ENCODE data around the gene MYO9B. TPM values are rescaled to one million over a fixed set of nuclear protein-coding genes. Genes with fewer than 3 reads are reported as not detected.

MYO9B gene
- total RNA-seq, 2 experiments from 2014 or later = 280 to 356 TPM

DNA sequence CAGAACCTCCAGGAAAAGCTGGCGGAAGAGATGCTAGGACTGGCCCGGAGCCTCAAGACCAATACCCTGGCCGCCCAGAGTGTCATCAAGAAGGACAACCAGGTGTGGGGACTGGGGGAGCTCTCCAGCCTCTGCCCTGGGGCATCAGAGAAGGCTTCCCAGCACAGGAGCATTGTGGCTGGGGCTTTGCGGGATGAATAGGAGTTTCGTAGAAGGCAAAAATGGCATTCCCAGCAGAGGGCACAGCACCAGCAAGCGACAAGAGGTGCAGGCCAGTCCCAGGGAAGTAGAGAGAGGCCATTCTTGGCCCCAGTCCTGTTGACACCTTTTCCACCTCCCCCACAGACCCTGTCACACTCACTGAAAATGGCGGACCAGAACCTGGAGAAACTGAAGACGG is 143.7 kb downstream of the MYO9B start:
- DNase-seq (no peak), ATAC-seq (no peak)
- CTCF ChIA-PET = no interaction called here
- Mint-ChIP-seq H3K27ac (no peak overlapping the region), H3K36me3 (peaks cover 12% of the 10 kb centered on the region), H3K4me1 (peaks cover 14% of the 10 kb centered on the region), H3K27me3 (no peaks in the 10 kb centered on the region), H3K4me3 (no peak overlapping the region), H3K9me3 (ENCODE audit: low read depth) (no peaks in the 10 kb centered on the region)

DNA sequence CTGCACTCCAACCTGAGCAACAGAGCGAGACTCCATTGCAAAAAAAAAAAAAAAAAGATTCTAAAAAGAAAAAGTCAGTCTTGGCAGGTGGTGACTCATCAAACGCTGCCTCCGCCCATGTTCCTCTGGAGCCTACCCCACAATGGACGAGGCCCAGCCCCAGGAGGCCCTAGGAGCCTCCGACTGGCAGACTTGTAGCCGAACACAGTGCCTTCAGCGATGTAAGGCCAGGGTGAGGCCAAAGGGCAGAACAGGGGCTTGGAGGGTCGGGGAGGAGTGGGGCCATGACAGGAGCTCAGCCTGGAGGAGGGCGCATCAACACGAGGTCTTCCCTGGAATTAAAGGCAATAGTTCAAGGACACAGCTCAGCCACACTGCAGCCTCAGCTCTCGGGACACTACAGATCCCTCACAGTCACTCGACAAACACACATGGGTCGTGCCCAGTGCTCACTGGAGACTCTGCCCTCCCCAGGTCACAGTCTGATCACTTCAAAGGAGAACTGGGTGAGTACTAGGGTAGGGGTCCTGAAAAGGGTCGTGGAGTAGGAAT is 144.7 kb downstream of the MYO9B start:
- Mint-ChIP-seq H3K4me3 (no peak overlapping the region), H3K4me1 (peaks cover 7% of the 10 kb centered on the region), H3K9me3 (ENCODE audit: low read depth) (no peaks in the 10 kb centered on the region), H3K27me3 (no peaks in the 10 kb centered on the region), H3K36me3 (peaks cover 12% of the 10 kb centered on the region), H3K27ac (no peak overlapping the region)
- CTCF ChIA-PET = interaction anchor here (1.5 kb wide), 1 partner anchor 15 kb away, joined by 4 read pairs; no protein-coding TSS in a partner anchor
- DNase-seq (no peak), ATAC-seq (no peak)

DNA sequence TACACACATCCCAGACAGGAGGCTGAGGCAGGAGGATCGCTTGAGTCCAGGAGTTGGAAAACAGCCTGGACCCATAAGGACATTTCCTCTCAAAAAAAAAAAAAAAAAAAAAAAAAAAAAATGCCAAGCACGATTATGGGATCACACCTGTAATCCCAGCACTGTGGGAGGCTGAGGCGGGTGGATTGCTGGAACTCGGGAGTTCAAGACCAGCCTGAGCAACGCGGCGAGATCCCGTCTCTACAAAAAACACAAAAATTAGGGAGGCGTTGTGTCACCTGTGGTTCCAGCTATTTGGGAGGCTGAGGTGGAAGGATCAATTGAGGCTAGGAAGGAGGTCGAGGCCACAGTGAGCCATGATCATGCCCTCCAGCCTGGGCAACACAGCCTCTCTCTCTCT is 149.5 kb downstream of the MYO9B start:
- Mint-ChIP-seq H3K27me3 (no peaks in the 10 kb centered on the region), H3K36me3 (no peaks in the 10 kb centered on the region), H3K4me1 (peaks cover 11% of the 10 kb centered on the region), H3K4me3 (peak overlapping the region; percentile 39), H3K9me3 (ENCODE audit: low read depth) (no peaks in the 10 kb centered on the region), H3K27ac (no peak overlapping the region)
- ATAC-seq (no peak), DNase-seq (no peak)
- CTCF ChIA-PET = interaction anchor here (0.6 to 2.5 kb wide), 4 partner anchors 9 to 41 kb away, joined by 3 to 14 read pairs (median 6); partner anchors contain the start of gene USE1

DNA sequence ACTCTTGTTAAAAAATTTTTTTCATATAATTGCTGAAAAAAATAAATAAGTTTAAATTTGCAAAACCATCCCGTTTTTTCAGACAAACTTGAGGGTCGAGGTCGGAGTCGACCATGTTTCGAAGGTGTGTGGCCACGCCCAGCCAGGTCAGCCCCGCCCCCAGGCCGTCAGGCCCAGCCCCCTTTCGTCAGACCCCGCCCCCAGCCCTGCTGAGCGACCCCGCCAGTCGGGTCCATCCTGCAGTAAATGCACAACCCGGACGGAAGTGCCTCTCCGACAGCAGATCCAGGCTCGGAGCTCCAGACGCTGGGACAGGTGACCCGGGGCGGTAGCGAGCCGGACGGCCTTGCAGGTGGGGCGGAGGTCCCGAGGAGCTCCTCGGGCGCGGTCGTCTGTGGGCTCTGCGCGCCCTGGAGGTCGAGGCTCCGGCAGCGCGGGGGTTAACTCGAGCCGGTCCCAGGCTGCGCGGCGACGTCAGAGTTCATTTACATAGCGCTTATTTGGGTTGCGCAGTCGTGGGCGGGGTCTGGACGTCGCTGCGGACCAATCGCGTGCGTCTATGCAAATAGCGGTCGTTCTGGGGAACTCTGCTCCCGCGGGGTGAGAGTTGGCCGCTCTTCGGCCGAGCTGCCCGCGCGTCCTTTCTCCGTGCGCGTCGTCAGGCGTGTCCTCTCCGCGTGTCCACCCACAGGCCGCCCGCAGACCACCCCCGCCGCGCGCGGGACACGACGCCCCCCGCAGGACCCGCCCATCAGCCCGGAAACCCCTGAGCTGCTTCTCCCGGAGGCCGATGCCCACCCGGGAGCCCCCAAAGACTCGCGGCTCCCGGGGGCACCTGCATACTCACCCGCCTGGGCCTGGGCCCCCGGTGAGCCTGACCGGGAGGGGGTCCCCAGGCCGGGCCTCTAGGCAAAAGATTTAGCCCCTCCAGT is 150.7 kb downstream of the MYO9B start, which contains the start of gene OCEL1:
OCEL1 (plus strand) TSS at position 225 of the 932 bp plus-strand sequence; CDS start at position 247, 22 bp downstream.
- H3K4me3 Mint-ChIP-seq = peak within 1 kb of the TSS; percentile 91
- peaks cover 11% of the 10 kb centered on the region for H3K4me1 Mint-ChIP-seq
- H3K27ac Mint-ChIP-seq = peak within 1 kb of the TSS; percentile 99
- CTCF ChIA-PET = interaction anchor here (0.6 to 2.5 kb wide), 12 partner anchors 8 to 159 kb away, joined by 3 to 14 read pairs (median 4); partner anchors contain the start of genes BABAM1 and USE1
- ATAC-seq (peak; percentile 95), DNase-seq (peak; percentile 99)
- no peaks in the 10 kb centered on the region for H3K9me3 Mint-ChIP-seq (ENCODE audit: low read depth)
- no peaks in the 10 kb centered on the region for H3K27me3 Mint-ChIP-seq
- H3K36me3 Mint-ChIP-seq = no peaks in the 10 kb centered on the region

DNA sequence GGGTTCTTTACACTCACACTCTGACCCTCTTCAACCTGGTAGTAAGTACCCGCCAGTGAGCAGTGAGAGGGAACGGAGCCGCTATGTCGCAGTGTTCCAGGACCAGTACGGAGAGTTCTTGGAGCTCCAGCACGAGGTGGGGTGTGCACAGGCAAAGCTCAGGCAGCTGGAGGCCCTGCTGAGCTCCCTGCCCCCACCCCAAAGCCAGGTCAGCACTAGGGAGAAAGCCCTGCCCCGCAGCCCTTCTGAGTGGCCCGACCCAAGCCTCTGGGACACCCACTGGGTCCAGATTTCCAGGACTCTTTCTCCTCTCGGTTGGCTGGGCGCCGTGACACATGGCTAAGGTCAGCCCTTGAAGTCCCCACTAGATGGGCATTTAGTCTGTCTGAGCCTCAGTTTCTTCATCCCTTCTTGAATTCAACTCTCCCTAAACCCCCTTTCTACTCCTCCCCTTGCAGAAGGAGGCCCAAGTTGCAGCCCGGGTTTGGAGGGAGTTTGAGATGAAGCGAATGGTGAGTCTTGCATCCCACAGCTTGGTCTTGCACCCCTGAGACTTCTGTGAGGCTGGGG is 152.3 kb downstream of the MYO9B start:
- no peak for ATAC-seq
- Mint-ChIP-seq H3K27ac (no peak overlapping the region), H3K27me3 (no peaks in the 10 kb centered on the region), H3K4me1 (peaks cover 11% of the 10 kb centered on the region), H3K36me3 (no peaks in the 10 kb centered on the region), H3K9me3 (ENCODE audit: low read depth) (no peaks in the 10 kb centered on the region), H3K4me3 (no peak overlapping the region)
- DNase-seq = no peak
- CTCF ChIA-PET = interaction anchor here (2.5 kb wide), 1 partner anchor 13 kb away, joined by 14 read pairs; the partner anchor contains the start of gene USE1

DNA sequence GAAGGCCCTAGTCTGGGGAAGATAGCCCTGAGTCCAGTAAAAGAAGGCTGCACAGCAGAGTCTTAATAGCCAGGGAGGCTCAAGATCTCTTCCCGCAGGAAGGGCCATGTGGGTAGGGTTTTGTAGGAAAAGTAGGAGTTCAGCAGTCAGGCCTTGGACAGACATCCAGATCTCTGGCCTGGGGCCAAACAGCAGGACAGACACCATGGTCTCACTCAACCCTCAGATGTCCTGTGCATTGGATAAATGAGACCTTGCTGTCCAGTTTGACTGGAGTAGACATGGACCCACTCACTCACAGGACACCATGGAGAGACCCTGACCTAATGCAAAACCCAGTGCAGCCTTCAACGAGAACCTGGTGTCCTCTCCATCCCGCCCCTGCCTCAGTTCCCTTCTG is 154.3 kb downstream of the MYO9B start:
- H3K27me3 Mint-ChIP-seq = no peaks in the 10 kb centered on the region
- peaks cover 16% of the 10 kb centered on the region for H3K4me1 Mint-ChIP-seq
- ATAC-seq (no peak), DNase-seq (no peak)
- no peaks in the 10 kb centered on the region for H3K36me3 Mint-ChIP-seq
- CTCF ChIA-PET = no interaction called here
- no peak overlapping the region for H3K4me3 Mint-ChIP-seq
- H3K27ac Mint-ChIP-seq = no peak overlapping the region
- H3K9me3 Mint-ChIP-seq (ENCODE audit: low read depth) = no peaks in the 10 kb centered on the region

DNA sequence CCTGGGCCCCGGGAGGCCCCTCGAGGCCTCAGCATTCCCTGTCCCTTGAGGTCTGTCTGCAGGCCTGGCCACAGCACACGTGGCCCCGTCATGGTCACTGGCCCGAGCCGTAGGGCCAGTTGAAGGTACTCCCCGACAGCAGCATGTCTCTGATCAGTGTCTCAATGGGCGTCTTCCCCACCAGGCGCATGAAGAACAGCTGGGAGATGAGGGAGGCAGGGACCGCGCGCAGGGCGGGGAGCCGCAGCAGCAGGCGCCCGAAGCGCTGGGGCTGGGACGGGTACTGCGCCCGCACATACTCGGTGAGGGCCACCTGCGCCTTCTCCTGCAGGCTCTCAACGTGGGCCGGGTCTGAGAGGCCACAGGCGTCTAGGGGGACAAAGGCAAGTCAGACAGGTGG is 156.7 kb downstream of the MYO9B start:
- Mint-ChIP-seq H3K4me1 (peaks cover 7% of the 10 kb centered on the region), H3K9me3 (ENCODE audit: low read depth) (no peaks in the 10 kb centered on the region), H3K36me3 (no peaks in the 10 kb centered on the region), H3K27me3 (no peaks in the 10 kb centered on the region), H3K4me3 (no peak overlapping the region), H3K27ac (no peak overlapping the region)
- CTCF ChIA-PET = no interaction called here
- ATAC-seq (no peak), DNase-seq (no peak)

DNA sequence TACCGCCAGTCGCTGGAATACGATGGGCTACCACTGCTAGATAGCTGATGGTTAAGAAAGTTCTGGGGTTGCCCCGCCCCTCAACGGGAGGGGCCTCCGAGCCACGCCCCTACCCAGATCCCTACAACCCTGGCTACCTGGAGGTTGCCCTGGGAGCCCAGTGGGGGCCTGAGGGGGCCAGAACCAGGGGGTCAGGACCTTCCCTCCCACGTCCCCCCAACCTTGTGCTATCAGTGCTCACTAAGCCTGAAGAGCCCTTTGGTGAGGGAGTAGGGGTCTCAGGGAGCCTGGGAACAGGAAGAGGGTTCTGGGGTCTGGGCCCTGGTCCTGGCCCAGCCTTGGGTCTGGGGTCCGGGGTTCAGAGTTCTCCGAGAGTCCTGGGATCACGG is 159.3 kb downstream of the MYO9B start:
- peak overlapping the region; percentile 70 for H3K4me3 Mint-ChIP-seq
- ATAC-seq = peak; percentile 74
- CTCF ChIA-PET = interaction anchor here (0.6 to 2.5 kb wide), 21 partner anchors 8 to 169 kb away, joined by 3 to 14 read pairs (median 5); partner anchors contain the start of genes BABAM1, OCEL1 and USE1

DNA sequence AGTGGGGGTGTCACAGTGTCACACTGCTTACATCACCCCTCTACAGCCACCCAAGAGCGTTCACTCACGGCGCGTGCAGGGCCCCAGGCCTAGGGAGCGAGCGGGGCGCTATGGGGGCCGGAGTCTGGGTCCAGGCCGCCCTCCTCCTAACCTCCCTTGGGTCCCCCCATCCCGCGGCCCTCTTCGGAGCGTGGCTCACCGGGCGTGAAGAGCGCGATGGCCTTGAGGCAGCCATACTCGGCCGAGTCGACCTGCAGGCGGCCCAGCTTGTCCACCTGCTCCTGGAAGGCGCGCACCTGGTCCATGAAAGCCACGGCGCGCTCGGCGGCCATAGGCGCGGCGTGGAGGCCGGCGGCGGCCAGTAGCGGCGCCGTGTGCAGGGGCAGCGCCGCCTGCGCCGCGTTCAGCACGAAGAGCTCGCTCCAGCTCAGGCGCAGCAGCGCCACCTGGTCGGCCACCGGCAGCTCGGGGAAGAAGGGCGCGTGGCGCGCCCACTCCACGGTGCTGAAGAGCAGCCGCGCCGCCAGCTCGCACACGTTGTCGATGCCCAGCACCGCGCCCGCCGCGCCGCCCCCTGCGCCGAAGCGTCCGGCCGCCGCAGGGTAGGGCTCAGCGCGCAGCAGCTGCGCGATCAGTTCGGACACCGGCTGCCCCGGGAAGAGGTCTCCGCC is 159.9 kb downstream of the MYO9B start:
- no peaks in the 10 kb centered on the region for H3K9me3 Mint-ChIP-seq (ENCODE audit: low read depth)
- H3K27ac Mint-ChIP-seq = peak overlapping the region; percentile 66
- CTCF ChIA-PET = interaction anchor here (0.6 to 2.5 kb wide), 21 partner anchors 10 to 169 kb away, joined by 3 to 14 read pairs (median 5); partner anchors contain the start of genes BABAM1, OCEL1, USE1 and USHBP1

More for the DNA sequence above, 159.3 kb downstream of the MYO9B start:
- Mint-ChIP-seq H3K4me1 (peaks cover 5% of the 10 kb centered on the region), H3K9me3 (ENCODE audit: low read depth) (no peaks in the 10 kb centered on the region), H3K27ac (peak overlapping the region; percentile 66), H3K36me3 (no peaks in the 10 kb centered on the region), H3K27me3 (no peaks in the 10 kb centered on the region)
- peak; percentile 76 for DNase-seq

DNA sequence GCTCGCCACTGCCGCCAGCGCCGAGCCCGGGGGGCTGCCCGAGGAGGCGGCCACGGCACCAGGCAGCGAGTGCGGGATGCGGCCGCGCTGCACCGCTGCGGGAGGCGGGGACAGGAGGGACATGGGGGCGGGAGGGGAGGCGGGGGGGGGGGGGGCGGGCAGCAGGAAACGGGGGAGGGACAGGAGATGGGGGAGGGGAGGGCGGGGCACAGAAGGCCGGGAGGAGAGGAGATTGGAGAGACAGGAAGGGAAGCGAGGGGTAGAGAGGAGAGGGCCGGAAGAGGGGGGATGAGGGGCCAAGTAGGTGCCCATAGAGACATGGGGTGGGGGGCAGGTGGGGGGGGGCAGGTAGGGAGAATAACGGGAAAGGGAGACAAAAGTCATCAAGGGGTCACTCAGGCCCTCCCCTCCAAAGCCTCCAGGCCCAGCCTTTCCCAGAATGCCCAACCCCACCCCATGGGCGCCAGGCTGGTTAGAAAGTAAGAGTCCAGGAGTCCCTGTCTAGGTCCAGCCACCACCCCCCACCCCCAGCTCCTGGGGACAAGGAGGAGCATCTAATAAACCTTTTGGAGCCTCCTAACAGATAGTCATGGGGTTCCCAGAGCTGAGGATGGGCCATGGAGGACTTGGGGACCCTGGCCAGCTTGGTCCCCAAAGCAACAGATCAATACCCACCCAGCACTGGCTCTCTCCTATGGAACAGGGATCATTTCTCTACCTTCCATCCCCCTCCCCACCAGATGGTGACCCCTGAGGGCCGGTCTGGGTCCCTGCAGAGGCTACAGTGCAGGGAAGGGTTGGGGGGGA is 160.6 kb downstream of the MYO9B start:
- Mint-ChIP-seq H3K27me3 (no peaks in the 10 kb centered on the region), H3K4me3 (peak overlapping the region; percentile 70), H3K36me3 (no peaks in the 10 kb centered on the region), H3K9me3 (ENCODE audit: low read depth) (no peaks in the 10 kb centered on the region), H3K4me1 (peaks cover 5% of the 10 kb centered on the region), H3K27ac (no peak overlapping the region)
- ATAC-seq (no peak), DNase-seq (no peak)
- CTCF ChIA-PET = interaction anchor here (0.9 to 2.5 kb wide), 20 partner anchors 10 to 170 kb away, joined by 3 to 14 read pairs (median 5); partner anchors contain the start of genes BABAM1, OCEL1, USE1 and USHBP1

More for the DNA sequence above, 159.9 kb downstream of the MYO9B start:
- DNase-seq (peak; percentile 81), ATAC-seq (peak; percentile 93)
- peak overlapping the region; percentile 70 for H3K4me3 Mint-ChIP-seq
- no peaks in the 10 kb centered on the region for H3K36me3 Mint-ChIP-seq
- H3K27me3 Mint-ChIP-seq = no peaks in the 10 kb centered on the region
- peaks cover 5% of the 10 kb centered on the region for H3K4me1 Mint-ChIP-seq

DNA sequence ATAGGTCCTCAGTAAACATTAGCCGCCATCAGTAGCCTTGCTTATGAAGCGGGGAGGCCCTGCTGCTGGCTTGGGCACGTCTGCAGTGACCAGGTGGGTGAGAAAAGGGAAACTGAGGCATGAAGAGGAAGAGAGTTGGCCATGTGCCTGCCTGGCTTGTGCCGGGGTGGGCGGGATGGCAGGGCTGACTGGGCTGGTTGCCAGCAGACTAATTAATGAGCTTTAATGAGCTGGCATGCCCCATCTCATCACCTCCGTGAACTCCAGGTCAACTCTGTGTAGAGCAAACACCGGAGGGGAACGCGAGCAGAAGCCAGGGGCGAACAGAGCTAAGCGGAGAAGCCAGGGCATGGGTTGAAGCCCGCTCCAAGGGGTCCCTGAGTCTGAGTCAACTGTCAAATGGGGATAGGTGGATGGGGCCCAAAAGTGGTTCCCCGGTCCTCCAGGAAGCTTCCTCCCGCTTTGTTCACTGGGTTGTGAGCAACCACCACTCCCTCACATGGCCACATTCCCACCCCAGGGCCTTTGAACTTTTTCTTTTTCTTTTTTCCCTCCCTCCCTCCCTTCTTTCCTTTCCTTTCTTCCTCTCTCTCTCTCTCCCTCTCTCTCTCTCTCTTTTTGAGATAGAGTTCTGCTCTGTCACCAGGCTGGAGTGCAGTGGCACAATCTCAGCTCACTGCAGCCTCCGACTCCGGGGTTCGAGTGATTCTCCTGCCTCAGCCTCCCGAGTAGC is 161.4 kb downstream of the MYO9B start:
- Mint-ChIP-seq H3K36me3 (no peaks in the 10 kb centered on the region), H3K9me3 (ENCODE audit: low read depth) (no peaks in the 10 kb centered on the region), H3K27ac (no peak overlapping the region)

More for the DNA sequence above, 161.4 kb downstream of the MYO9B start:
- H3K4me3 Mint-ChIP-seq = no peak overlapping the region
- H3K27me3 Mint-ChIP-seq = no peaks in the 10 kb centered on the region
- DNase-seq = no peak
- CTCF ChIA-PET = interaction anchor here (1.2 to 2.3 kb wide), 2 partner anchors 11 to 12 kb away, joined by 3 to 7 read pairs; partner anchors contain the start of gene OCEL1
- no peak for ATAC-seq
- H3K4me1 Mint-ChIP-seq = peaks cover 5% of the 10 kb centered on the region

Measured in activated CD8-positive, alpha-beta memory T cell treated with anti-CD3 and anti-CD28 coated beads, Interleukin-2, amount 10 ng/mL, durations not matched to agents 7 days and 5 days (primary cell).